SK-N-SH (cell line): ENCODE data around the gene MFAP1.
"Not testable (repeated sequence)": the region's sequence is repeated elsewhere in the genome, so short reads cannot be mapped to it uniquely, and the experiment has no call there.

Source experiments
- CTCF ChIP-seq: fragments of 200-600 bp; sonication (generic); IDR thresholded peaks from 2 replicates; pipeline ENCODE4 v1.6.1; 2017; ENCODE audit warnings: antibody characterized with exemption, mild to moderate bottlenecking, moderate library complexity
- EZH2phosphoT487 ChIP-seq: fragments of 200-600 bp; sonication (generic); IDR thresholded peaks from 2 replicates; pipeline ENCODE4 v1.6.1; 2017; ENCODE audit warnings: low read depth, mixed run types, mild to moderate bottlenecking, antibody characterized with exemption, moderate library complexity, borderline replicate concordance
- GATA2 ChIP-seq: sonication (generic); formaldehyde crosslinking; IDR thresholded peaks from 2 replicates; pipeline ENCODE4 v1.5.0; 2020; ENCODE audit warnings: mild to moderate bottlenecking, missing genetic modification reagents
- MAX ChIP-seq: IDR thresholded peaks from 2 replicates; pipeline ENCODE4 v1.4.0; 2012; ENCODE audit warnings: low read depth
- NFIC ChIP-seq: IDR thresholded peaks from 2 replicates; pipeline ENCODE4 v1.4.0; 2012; ENCODE audit warnings: borderline replicate concordance
- PBX3 ChIP-seq: IDR thresholded peaks from 2 replicates; pipeline ENCODE4; 2012
- POLR2AphosphoS5 ChIP-seq: IDR thresholded peaks from 2 replicates; pipeline ENCODE4 v1.6.1; 2012; ENCODE audit warnings: low read depth, low read length
- SMC3 ChIP-seq: IDR thresholded peaks from 2 replicates; pipeline ENCODE4 v1.6.1; 2012; ENCODE audit warnings: low read depth, low read length, improper control_type of control experiment
- TAF1 ChIP-seq: IDR thresholded peaks from 2 replicates; pipeline ENCODE4 v1.6.1; 2012; ENCODE audit warnings: low read depth, mild to moderate bottlenecking, low read length, moderate library complexity, borderline replicate concordance
- TEAD4 ChIP-seq: IDR thresholded peaks from 2 replicates; pipeline ENCODE4 v1.4.0; 2012; ENCODE audit warnings: mild to moderate bottlenecking, borderline replicate concordance; ENCODE audit not compliant: insufficient read depth
- USF1 ChIP-seq: IDR thresholded peaks from 2 replicates; pipeline ENCODE4 v1.4.0; 2012; ENCODE audit warnings: low read depth, borderline replicate concordance
- USF2 ChIP-seq: fragments of 150-350 bp; IDR thresholded peaks from 2 replicates; pipeline ENCODE4 v1.6.1; 2017; ENCODE audit warnings: antibody characterized with exemption, low read length, low read depth, borderline replicate concordance
- YY1 ChIP-seq: IDR thresholded peaks from 2 replicates; pipeline ENCODE4 v1.4.0; 2012; ENCODE audit warnings: low read depth, mild to moderate bottlenecking

- not testable (repeated sequence) for TF ChIP-seq USF2; YY1; CTCF; TEAD4; PBX3; MAX; TAF1; POLR2AphosphoS5; USF1; SMC3; GATA2 (CRISPR knock-in tag); NFIC; EZH2phosphoT487
Measured at GRCh38 chr15:43866636-43867035, 42.1 kb upstream of the MFAP1 start.
